ENCODE results near the gene ASIC3. TPM values are rescaled to one million over a fixed set of nuclear protein-coding genes. Genes with fewer than 3 reads are reported as not detected.

ASIC3 gene
- total and polyA plus RNA-seq, 2 experiments from 2014 or later = 2.1 to 4.5 TPM

- WGBS (ENCODE audit: low lambda C conversion rate, missing lambda C conversion rate) = 85% methylated on average over 10 of the region's 10 CpGs
- H4K20me1 ChIP-seq (ENCODE audit: insufficient read depth, poor library complexity, severe bottlenecking) = peaks cover 83% of the 10 kb centered on the region
- H3K4me1 ChIP-seq (ENCODE audit: insufficient read depth) = peaks cover 2% of the 10 kb centered on the region
- H3K79me2 ChIP-seq = peaks cover 96% of the 10 kb centered on the region
- no peak for TF ChIP-seq EZH2phosphoT487 (IDR thresholded peaks at IDR 0.05; ENCODE audit: low read depth, severe bottlenecking, unreplicated experiment)
- no peak for TF ChIP-seq CTCF (IDR thresholded peaks at IDR 0.05; ENCODE audit: poor library complexity)
- no peak for TF ChIP-seq EZH2 (IDR thresholded peaks at IDR 0.05; ENCODE audit: borderline replicate concordance)
- no peaks in the 10 kb centered on the region for H3K36me3 ChIP-seq (replicated peaks; ENCODE audit: insufficient read depth, low read depth)
- no peak overlapping the region for H2AFZ ChIP-seq
- DNase-seq (ENCODE audit: low spot score) = no peak
- H3K4me3 ChIP-seq = no peak overlapping the region
- no peak overlapping the region for H3K4me2 ChIP-seq
- H3K27me3 ChIP-seq = no peaks in the 10 kb centered on the region
- no peaks in the 10 kb centered on the region for H3K9me3 ChIP-seq (ENCODE audit: low read depth)
- H3K27ac ChIP-seq = no peak overlapping the region
- H3K9me2 ChIP-seq (replicated peaks; ENCODE audit: insufficient read depth) = no peaks in the 10 kb centered on the region
Measured at GRCh38 chr7:151095123-151095797, 46.9 kb downstream of the ASIC3 start.

- Histone ChIP-seq H3K36me3 (replicated peaks; ENCODE audit: insufficient read depth, low read depth) (no peaks in the 10 kb centered on the region), H3K4me1 (ENCODE audit: insufficient read depth) (no peaks in the 10 kb centered on the region), H4K20me1 (ENCODE audit: insufficient read depth, poor library complexity, severe bottlenecking) (peaks cover 84% of the 10 kb centered on the region), H3K4me2 (no peak overlapping the region), H2AFZ (no peak overlapping the region), H3K4me3 (no peak overlapping the region), H3K79me2 (peaks cover 96% of the 10 kb centered on the region), H3K9me2 (replicated peaks; ENCODE audit: insufficient read depth) (no peaks in the 10 kb centered on the region), H3K9me3 (ENCODE audit: low read depth) (no peaks in the 10 kb centered on the region), H3K27me3 (no peaks in the 10 kb centered on the region), H3K27ac (no peak overlapping the region)
- DNase-seq (ENCODE audit: low spot score) = no peak
- no peak for TF ChIP-seq CTCF (IDR thresholded peaks at IDR 0.05; ENCODE audit: poor library complexity)
- TF ChIP-seq EZH2 (IDR thresholded peaks at IDR 0.05; ENCODE audit: borderline replicate concordance) = no peak
- TF ChIP-seq EZH2phosphoT487 (IDR thresholded peaks at IDR 0.05; ENCODE audit: low read depth, severe bottlenecking, unreplicated experiment) = no peak
- WGBS (ENCODE audit: low lambda C conversion rate, missing lambda C conversion rate) = 90% methylated on average over 17 of the region's 17 CpGs
Measured at GRCh38 chr7:151095828-151096475, 47.6 kb downstream of the ASIC3 start.

- H4K20me1 ChIP-seq (ENCODE audit: insufficient read depth, poor library complexity, severe bottlenecking) = peaks cover 85% of the 10 kb centered on the region
Measured at GRCh38 chr7:151099486-151100211, 51.3 kb downstream of the ASIC3 start.

More at GRCh38 chr7:151099486-151100211, 51.3 kb downstream of the ASIC3 start:
- no peak overlapping the region for H3K4me2 ChIP-seq
- H3K27ac ChIP-seq = no peak overlapping the region
- no peaks in the 10 kb centered on the region for H3K9me2 ChIP-seq (replicated peaks; ENCODE audit: insufficient read depth)
- H3K9me3 ChIP-seq (ENCODE audit: low read depth) = no peaks in the 10 kb centered on the region
- H3K79me2 ChIP-seq = peaks cover 93% of the 10 kb centered on the region
- H3K36me3 ChIP-seq (replicated peaks; ENCODE audit: insufficient read depth, low read depth) = no peaks in the 10 kb centered on the region
- no peaks in the 10 kb centered on the region for H3K4me1 ChIP-seq (ENCODE audit: insufficient read depth)
- no peak for TF ChIP-seq CTCF (IDR thresholded peaks at IDR 0.05; ENCODE audit: poor library complexity)
- no peak for TF ChIP-seq EZH2phosphoT487 (IDR thresholded peaks at IDR 0.05; ENCODE audit: low read depth, severe bottlenecking, unreplicated experiment)
- TF ChIP-seq EZH2 (IDR thresholded peaks at IDR 0.05; ENCODE audit: borderline replicate concordance) = no peak
- 92% methylated on average over 20 of the region's 20 CpGs for WGBS (ENCODE audit: low lambda C conversion rate, missing lambda C conversion rate)
- no peak overlapping the region for H3K4me3 ChIP-seq
- H2AFZ ChIP-seq = no peak overlapping the region
- no peaks in the 10 kb centered on the region for H3K27me3 ChIP-seq
- DNase-seq (ENCODE audit: low spot score) = no peak
